ENCODE data around the gene RAD23B.

- no peak for TF ChIP-seq CTCF (IDR thresholded peaks at IDR 0.05)
- no peak for TF ChIP-seq POLR2A (IDR thresholded peaks at IDR 0.05)
These were observed 22.0 kb upstream of the RAD23B start for GRCh38 chr9:107261106-107261505.

All from Peyer's patch (tissue), 4 donors.